Purkinje cell (primary cell): ENCODE results near the gene ZNF695. TPM values are rescaled to one million over a fixed set of nuclear protein-coding genes. Genes with fewer than 3 reads are reported as not detected.

ENCODE experiments used
- polyA plus RNA-seq: library from polyadenylated mRNA; unstranded; fragments of >200 nt; fragmentation: Nextera tagmentation; gene quantifications from 2 replicates; pipeline ENCODE4 v1.2.1, GENCODE V29; 2014

ZNF695 gene
- not detected in 2 replicates for polyA plus RNA-seq

GRCh38 chr1:247007511-247008405 is at the start of gene ZNF695:
Gene ZNF695 (minus strand): TSS chr1:247008057. CDS start chr1:247007908, 149 bp downstream.

Other genes starting within 250 kb of the ZNF695 start
- 6.2 and 15.0 TPM in 2 replicates for gene AHCTF1, start 76.1 kb downstream of the ZNF695 start, polyA plus RNA-seq
- 1.9 and 5.2 TPM in 2 replicates for gene ZNF670, start 70.8 kb upstream of the ZNF695 start, polyA plus RNA-seq
- gene ZNF669, start 96.3 kb upstream of the ZNF695 start, polyA plus RNA-seq, result 1.1 TPM in 1 of 2 replicates, not detected in the other
- 0.89 and 2.7 TPM in 2 replicates for gene ZNF124, start 164.0 kb upstream of the ZNF695 start, polyA plus RNA-seq
- gene VN1R5, start 248.0 kb upstream of the ZNF695 start, polyA plus RNA-seq, result not detected in 2 replicates